Measurements from ENCODE around the gene S100A2.
"Not testable (repeated sequence)": the region's sequence is repeated elsewhere in the genome, so short reads cannot be mapped to it uniquely, and the experiment has no call there.

The S100A2 gene

DNA sequence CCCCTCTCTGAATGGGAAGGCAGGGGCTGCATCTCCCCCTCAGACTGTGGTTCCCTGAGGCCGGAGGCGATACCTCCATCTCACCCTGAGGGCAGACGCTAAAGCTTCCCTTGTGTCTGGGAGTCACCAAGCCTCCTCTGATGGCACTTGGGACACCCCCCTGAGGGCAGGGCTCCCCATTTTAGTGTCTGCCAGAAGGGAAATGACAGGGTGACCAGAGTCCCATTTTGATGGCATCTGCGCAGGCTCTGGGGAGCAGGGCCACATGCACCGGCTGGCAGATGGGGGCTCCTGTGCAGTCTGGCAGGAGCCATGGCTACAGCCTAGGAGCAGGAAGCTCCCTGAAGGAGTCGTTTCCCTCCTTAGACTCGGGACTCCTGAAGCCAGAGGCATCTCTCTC is 1.7 kb downstream of the S100A2 start:
- DNase-seq (ENCODE audit: low spot score) = no peak

DNA sequence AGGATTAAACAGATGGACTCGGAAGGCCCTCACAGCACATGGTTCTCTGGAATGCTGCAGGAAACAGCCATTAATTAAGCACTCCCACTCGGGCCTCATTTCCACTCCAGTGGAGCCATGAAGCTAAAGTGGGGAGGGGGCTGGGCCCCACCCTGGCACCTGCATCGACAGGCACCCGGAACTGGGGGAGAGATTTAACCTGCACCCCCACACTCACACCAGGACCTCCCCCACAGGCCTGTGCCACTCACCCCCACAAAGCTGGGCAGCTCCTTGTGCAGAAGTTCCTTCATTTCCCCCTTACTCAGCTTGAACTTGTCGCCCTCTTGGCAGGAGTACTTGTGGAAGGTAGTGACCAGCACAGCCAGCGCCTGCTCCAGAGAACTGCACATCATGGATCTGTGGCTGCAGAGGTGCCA is 2.2 kb downstream of the S100A2 start:
- DNase-seq (ENCODE audit: low spot score) = no peak

DNA sequence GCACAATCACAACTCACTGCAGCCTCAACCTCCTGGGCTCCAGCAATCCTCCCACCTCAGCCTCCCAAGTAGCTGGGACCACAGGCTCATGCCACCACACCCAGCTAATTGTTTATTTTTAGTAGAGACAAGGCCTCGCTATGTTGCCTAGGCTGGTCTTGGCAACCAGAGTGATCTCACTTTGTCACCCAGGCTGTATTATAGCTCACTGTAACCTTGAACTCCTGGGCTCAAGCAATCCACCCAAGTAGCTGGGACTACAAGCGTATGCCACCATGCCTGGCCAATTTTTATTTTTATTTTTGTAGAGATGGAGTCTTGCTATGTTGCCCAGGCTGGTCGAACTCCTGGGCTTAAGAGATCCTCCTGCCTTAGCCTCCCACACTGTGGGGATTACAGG is 3.6 kb downstream of the S100A2 start:
- not testable (repeated sequence) for DNase-seq (ENCODE audit: low spot score)

DNA sequence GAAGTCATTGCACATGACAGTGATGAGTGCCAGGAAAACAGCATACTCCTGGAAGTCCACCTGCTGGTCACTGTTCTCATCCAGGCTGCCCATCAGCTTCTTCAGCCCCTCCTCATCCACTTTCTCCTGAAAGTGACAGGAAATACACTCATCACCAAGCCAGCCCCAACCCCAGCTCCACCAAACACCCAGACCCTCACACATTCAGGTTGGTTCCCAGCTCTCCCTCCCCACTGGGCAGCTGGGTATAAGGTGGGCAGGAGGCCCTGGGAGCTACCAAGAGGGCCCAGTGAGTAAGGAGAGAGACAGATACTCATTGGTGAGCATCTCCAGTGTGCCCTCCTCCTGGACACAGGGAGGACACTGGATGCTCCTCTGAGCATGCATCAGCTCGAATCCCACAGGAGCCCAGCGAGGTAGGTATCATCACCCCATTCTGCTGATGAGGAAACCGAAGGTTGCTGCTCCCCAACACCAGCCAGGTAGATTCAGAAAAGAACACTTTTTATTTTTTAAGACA is 4.1 kb downstream of the S100A2 start:
- DNase-seq (ENCODE audit: low spot score) = no peak

DNA sequence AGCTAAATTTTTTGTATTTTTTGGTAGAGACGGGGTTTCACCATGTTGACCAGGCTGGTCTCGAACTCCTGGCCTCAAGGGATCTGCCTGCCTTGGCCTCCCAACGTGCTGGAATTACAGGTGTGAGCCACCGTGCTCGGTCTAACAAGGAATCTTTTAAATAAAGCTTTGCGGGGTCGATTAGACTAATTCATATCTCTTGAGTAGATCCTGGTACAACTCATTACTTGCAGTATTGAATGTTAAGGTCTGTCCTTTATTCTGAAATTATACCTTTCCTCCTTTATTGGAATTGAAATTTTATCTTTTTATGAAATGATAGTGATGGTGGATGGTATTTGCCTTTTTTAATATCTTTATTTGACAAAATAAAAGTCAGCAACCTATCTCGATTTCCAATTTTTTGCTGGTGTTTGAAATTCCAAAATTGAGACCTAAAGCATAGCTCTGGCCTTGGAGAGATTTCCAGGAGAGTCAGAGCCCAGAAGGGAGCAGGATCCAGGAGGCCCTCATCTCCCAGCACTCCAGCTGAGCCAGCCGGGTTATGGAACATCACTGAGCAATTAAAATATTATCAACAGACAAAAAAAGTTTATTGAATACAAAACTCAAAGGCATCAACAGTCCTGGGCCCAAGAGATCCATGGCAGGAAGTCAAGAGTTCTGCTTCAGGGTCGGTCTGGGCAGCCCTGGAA is 4.7 kb downstream of the S100A2 start:
- DNase-seq (ENCODE audit: low spot score) = no peak

DNA sequence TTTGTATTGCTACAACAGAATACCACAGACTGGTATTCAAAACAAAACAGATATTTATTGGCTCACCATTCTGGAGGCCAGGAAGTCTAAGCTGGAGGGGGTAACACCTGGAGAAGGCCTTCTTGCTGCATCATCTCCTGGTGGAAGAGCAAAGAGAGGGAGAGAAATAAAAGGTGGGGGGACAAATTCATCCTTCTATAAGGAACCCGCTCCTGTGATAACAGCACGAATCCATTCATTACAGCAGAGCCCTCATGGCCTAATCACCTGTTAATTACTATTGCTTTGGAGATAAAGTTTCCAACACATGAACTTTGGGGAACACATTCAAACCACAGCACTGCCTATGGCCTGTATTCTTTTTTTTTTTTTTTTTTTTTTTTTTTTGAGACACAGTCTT is 5.4 kb downstream of the S100A2 start:
- DNase-seq (ENCODE audit: low spot score) = no peak

DNA sequence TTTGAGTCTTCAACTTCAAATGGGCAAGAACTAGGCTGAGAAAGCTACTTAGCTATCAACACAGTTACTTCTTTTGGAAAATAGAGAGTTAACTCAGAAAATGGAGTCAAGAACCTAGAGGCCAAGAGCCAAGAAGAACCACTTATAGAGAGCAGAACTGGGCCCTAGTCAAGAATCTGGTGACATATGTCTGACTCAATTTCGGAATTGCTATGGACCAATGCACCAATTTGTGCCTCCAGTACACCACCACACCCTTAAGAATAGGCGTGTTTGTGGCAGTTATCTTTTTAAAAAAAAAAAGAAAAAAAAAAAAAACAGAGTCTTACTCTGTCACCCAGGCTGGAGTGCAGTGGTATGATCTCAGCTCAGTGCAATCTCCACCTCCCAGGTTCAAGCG is 7.8 kb downstream of the S100A2 start:
- no peak for DNase-seq (ENCODE audit: low spot score)

DNA sequence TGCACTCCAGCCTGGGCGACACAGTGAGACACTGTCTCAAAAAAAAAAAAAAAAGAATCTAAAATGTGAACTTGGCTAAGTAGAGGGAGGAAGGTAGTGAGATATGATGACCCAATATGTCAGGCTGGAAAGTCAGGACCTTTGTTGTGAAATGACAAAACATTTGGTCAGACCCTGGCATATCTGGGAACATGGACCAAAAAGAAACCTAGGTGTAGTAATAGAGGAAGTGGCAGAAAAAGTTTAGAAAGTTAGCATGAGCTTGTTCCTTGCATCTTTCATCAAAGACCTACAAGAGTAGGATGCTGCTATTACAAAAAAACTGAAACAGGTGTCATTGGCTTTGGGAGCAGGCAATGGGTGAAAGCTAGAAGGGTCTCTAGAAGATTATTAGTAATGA is 9.3 kb downstream of the S100A2 start:
- DNase-seq (ENCODE audit: low spot score) = no peak

DNA sequence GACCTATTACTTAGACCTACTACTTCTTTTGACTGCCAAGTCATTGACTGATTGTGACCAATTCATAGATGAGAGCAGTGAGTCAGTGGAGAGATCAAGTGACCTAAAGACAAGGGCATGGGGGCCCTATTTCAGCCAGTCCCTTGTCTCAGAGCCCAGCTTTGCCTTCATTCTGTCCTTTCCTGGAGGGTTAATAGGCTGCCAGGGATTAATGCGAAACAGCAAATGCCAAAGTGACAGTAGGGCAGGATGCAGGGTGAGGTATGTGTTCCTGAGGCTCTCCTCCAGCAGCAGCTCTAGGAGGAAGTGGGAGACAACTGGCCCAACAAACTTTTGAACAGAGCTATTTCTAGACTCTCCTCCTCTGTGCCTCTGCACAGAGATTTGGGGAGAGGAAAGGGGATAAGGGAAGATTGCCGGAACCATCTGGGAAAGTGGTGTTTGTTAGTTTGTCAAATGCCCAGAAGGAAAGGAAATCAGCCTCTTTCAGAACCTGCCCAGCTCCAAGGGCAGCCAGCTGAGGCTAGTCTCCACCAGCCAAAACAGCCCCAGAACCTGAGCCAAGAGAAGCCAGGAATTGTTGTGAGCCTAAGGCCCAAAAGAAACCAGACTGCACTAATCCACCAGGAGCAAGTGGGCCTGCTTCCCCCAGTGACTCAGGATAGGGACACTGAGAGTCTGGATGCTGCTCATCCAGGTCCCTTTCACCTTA is 11.7 kb downstream of the S100A2 start:
- DNase-seq (ENCODE audit: low spot score) = no peak

DNA sequence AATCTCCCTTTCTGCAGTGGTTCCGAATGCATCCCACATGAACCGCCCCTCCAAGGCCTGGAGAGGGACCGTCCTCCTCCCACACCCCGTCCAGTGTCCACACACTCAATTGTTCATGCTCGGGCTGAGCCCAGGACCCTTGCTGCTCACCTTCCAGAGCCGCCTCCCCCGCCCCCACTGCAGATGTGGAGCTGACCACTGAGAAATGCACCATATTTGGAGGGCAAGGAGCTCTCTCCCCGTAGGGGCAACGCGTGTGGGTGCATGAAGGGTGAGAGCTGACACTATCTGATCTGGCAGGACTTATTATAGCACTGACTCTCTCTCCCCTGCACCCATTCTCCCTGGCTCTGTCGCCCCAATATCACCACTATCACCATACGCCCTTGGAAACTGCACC is 12.5 kb downstream of the S100A2 start:
- no peak for DNase-seq (ENCODE audit: low spot score)

DNA sequence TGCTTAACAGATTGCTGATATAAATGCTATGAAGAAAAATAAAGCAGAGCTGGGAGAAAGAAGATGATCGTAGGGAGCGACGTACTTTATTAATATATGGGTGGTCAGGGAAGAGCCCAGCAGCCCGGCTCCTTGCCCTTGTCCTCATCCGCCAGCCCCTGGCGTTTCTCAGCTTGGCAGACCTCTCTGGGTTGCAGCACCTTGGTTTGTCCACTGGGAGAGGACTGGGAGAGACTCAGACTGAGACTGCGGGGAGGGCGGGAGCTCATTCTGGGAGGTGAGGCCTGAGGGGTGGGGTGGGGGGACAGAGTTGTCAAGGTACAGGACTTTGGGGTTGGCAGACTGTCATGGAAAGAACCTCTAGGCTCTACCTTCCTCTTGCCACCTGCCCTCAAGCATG is 13.3 kb downstream of the S100A2 start:
- no peak for DNase-seq (ENCODE audit: low spot score)

DNA sequence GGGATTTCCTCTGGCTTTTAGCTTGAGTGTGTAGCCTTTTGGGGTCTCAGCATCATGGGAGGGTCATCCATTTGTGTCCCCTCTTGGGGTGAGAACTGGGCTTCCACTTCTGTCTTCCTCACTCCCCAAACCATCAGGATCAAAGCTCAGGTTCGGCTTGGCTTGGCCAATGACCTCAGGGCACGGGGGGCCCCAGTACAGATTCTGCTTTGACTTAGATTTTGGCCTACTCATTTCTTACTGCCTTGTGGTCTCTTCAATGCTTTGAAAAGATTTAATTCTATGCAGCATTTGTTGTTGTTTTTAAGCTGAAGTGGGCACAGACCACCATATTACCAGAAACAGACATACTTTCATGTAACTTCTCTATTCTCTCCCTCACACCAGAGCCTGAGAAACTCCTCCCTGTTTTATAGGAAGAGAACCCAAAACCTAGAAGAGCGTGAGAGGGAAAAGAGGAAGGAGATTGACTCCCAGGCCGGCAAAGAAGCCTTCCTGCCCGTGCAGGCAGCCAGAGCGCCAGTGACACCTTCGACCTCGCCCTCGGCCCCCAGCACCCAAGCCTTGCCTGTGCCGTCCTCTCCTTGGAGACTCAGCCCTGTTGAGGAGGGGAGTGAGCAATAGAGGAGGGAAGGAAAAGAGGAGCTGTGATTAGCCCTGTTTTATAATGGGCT is 14.7 kb downstream of the S100A2 start:
- DNase-seq (ENCODE audit: low spot score) = peak; percentile 36

DNA sequence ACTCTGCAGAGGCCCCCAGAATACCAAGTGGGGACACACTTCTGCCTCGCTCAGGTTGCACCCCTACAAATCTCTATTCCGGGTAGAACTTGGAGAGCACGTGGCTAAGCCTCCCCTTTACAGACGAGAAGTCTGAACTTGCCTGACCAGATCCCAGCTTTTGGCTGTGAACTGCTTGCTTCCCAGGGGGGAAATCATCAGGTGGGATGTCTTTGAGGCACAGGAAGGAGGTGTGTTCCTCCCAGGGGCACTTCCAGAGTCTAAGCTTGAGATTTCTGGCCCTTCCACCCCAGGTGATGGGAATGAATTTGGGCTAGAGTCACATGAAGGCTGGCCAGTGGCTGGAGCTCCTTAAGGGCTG is 15.3 kb downstream of the S100A2 start:
- DNase-seq (ENCODE audit: low spot score) = no peak

DNA sequence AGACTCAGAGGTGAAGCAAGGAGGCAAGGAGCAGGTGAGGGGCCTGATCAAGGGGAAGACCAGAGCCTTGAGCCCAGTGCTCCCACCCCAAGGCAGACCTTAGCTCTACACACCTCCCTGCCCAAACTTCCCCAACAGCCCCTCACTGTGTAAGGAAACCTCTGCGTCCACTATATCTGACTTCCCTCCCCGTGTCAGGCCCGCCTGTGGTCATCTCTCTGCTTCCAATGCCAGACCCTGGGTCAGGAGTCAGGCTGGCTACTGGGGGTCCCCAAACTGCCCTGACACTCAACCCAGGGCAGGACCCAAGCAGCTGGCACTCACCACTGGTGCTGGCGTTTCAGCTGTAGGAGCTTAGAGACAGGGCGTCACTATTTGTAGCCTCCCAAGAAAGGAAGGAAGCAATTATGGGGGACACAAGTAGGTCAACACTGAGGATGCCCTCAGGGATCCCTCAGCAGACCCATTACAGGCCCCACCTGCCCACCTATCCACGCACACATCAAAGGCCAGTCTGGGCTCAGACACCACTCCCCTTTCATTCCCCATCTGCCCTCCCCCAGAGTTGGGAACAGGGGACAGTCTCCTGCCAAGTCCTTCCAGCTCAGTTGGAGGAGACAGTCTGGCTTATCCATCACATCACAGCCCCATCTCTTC is 15.8 kb downstream of the S100A2 start:
- no peak for DNase-seq (ENCODE audit: low spot score)

DNA sequence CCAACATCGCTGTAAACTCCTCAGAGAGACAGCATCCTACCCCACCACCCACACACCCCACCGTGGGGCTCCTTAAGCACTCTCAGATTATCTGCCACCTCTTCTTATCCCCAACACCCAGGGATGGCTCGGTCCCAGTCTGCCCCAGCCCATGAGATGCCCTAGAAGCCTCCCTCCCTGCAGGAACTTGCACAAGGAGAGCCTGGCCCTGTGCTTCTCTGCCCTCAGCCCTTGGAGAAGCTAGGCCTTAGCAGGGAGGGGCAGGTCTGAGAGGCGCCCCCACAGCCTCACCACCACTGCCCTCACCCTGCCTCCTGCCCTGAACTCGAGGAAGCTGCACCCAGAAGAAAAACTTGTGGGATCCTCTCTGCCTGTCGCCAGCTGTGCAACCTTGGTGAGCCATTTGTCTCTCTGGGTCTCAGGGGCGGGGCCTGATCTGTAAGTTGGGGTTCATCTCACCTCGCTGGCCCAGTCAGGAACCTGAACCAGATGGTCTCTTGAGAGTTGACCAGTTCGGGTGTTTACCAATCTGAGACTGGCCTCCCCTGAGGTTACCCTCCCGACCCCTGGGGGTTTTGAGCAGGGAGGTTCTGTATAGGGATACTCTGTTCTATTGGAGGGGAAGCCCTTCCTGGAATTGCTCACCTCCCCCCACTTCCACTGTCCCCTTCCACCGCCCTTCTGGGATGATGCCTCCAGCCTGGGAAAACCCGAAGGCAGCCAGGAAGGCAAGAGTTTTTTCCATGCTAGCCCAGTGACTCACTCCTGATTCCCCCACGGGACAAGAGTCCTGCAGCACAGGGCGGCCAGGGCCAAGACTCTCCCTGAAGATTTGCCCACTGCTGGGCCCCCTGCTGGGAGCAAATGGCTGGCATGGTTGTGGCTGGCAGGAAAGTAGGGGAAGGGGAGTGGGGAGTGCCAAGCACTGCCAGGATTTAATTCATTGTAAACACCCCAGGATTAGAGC is 16.6 kb downstream of the S100A2 start, which contains the start of gene S100A3:
Gene S100A3, minus strand, starts transcription at position 537 of the 967 bp plus-strand sequence. CDS start 773 bp downstream, outside the sequence.
- no peak for DNase-seq (ENCODE audit: low spot score)

DNA sequence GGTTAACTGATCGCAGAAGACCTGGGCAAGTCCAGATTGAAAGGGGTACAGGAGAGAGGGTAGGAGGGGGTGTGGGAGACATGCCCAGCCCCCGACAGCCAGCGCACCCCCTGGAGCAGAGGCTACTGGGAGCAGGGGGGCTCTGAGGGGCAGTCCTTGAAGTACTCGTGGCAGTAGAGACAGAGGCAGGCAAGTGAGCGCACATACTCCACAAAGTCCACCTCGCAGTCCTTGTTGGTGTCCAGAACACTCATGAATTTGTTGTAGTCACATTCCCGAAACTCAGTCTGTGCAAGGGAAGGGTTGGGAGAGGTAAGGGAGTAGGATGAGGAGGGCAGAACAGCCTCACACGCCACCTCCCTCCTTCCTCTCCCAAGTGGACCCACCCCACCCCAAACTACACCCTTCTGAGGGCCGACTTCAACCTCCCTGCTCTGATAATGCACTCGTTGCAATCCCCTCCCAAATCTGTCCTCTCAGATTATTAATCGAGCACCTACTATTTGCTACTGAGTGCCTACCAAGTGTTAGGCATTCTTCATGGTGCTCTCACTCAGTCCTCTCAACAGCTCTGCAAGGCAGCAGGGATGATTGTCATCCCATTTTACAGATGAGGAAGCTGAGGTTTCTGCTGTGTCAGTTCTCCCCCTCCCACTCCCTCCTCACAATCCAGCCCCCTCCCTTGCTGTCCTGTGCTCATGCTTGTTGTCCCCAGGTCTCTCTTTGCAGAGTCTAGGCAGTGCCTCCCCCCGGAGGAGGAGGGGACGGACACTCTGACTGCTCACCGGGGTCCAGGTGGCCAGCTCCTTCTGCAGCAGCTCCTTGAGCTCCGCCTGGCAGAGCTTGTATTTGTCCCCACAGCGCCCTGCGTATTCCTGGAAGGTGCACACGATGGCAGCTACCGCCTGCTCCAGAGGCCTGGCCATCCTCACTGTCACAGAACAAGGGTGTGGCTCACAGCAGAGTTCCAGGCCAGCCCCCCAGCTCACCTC is 17.8 kb downstream of the S100A2 start:
- no peak for DNase-seq (ENCODE audit: low spot score)

DNA sequence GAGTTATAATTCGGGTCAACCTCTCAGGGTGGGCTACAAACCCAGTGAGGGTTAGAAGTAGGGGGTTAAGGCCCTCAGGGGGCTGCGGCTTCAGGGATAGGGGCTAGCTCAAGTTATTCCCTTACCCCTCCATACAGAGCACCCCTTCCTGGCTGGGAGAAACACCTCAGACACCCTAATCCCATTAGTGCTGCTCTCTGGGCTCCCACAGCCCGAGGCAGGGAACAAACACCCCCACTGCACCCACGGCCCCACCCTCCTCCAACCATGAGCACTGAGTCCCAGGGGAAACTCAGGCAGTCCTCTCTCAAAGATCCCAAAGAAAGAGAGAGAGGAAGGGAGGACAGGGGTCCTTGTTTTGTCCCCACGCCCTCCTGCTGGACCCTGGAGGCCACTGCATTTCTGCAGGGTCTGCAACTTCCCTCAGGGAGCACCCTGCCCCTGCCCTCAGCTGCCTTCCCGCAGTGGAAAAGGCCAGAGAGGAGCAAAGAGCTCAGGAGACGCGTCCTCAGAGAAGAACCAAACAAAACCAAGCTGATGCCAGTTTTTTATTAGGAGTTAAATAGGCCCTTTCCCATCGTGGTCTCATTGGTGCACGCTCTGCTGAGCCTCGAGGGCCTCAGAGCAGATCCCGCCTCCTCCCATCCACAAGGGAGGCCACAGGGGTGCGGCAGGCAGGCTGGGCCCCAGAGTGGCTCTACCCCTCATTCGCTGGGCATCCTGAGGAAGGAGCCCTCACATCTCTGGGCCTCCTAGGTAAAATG is 18.7 kb downstream of the S100A2 start:
- no peak for DNase-seq (ENCODE audit: low spot score)

DNA sequence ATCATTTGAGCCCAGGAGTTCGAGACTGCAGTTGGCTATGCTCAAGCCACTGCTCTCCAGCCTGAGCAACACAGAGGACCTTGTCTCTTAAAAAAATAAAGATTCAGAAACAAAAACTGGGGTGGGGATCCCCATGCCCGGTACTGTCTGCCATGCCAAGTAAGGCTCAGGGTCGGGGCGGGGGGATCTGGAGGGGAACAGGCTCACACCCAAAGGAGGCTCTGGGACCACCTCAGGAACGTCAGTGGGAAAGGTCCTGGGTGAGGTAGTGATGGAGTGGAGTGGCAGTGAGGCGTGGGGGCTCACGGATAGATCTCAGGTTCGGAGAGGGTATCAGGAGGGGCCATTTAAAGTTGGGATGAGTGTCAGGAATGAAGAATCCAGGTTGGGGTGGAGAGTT is 19.3 kb downstream of the S100A2 start:
- no peak for DNase-seq (ENCODE audit: low spot score)

All from left forelimb (tissue), 1 donor.